GM12878 (cell line): ENCODE results near the gene SMARCE1. TPM values are rescaled to one million over a fixed set of nuclear protein-coding genes. Genes with fewer than 3 reads are reported as not detected.
A peak's percentile ranks its signal among the peaks of the same experiment; 100 is the strongest.

Experiments
- FOXM1 ChIP-seq: IDR thresholded peaks from 2 replicates; pipeline ENCODE4 v1.6.1; 2012; ENCODE audit warnings: low read depth, mild to moderate bottlenecking, inconsistent platforms, low read length, moderate library complexity
- HDAC6 ChIP-seq: fragments of 200-600 bp; sonication (generic); IDR thresholded peaks from one replicate; pipeline ENCODE4 v1.8.0; 2017; ENCODE audit warnings: antibody characterized with exemption; ENCODE audit not compliant: unreplicated experiment
- HDGF ChIP-seq: fragments of 450-650 bp; IDR thresholded peaks from 2 replicates; pipeline ENCODE4 v1.6.1; 2016; ENCODE audit warnings: antibody characterized with exemption
- IRF3 ChIP-seq: fragments of 450-650 bp; IDR thresholded peaks from 2 replicates; pipeline ENCODE4 v1.6.1; 2014; ENCODE audit warnings: mild to moderate bottlenecking
- IRF4 ChIP-seq: IDR thresholded peaks from 2 replicates; pipeline ENCODE4 v1.6.1; 2011; ENCODE audit warnings: low read depth, low read length
- KLF5 ChIP-seq: fragments of 450-650 bp; IDR thresholded peaks from 2 replicates; pipeline ENCODE4 v1.6.1; 2014; ENCODE audit warnings: mild to moderate bottlenecking; ENCODE audit not compliant: partially characterized antibody
- LARP7 ChIP-seq: fragments of 450-650 bp; IDR thresholded peaks from 2 replicates; pipeline ENCODE4 v1.6.1; 2017; ENCODE audit warnings: mild to moderate bottlenecking
- NKRF ChIP-seq: fragments of 450-650 bp; conservative IDR thresholded peaks from 2 replicates; pipeline ENCODE4 v1.6.1; 2017; ENCODE audit warnings: mild to moderate bottlenecking, moderate library complexity
- NR2F1 ChIP-seq: fragments of 450-650 bp; conservative IDR thresholded peaks from 2 replicates; pipeline ENCODE4 v1.6.1; 2017; ENCODE audit warnings: mild to moderate bottlenecking
- RAD21 ChIP-seq: IDR thresholded peaks from 2 replicates; pipeline ENCODE4 v1.6.1; 2011; ENCODE audit warnings: mild to moderate bottlenecking, low read depth, low read length, moderate library complexity; ENCODE audit not compliant: insufficient read depth
- SIN3A ChIP-seq: IDR thresholded peaks from 2 replicates; pipeline ENCODE4 v1.6.1; 2012; ENCODE audit warnings: low read depth, low read length, improper control_type of control experiment
- SMAD1 ChIP-seq: fragments of 450-650 bp; IDR thresholded peaks from 2 replicates; pipeline ENCODE4 v1.6.1; 2018; ENCODE audit warnings: mild to moderate bottlenecking, low read depth; ENCODE audit not compliant: partially characterized antibody
- SMARCA5 ChIP-seq: fragments of 450-650 bp; IDR thresholded peaks from 2 replicates; pipeline ENCODE4 v1.6.1; 2017; ENCODE audit warnings: mild to moderate bottlenecking
- USF2 ChIP-seq: IDR thresholded peaks from 2 replicates; pipeline ENCODE4 v1.6.1; 2011; ENCODE audit warnings: low read depth, low read length, improper control_type of control experiment, borderline replicate concordance
- YY1 ChIP-seq: IDR thresholded peaks from 2 replicates; pipeline ENCODE4 v1.6.1; 2011; ENCODE audit warnings: low read depth, mild to moderate bottlenecking, low read length
- ZNF592 ChIP-seq: fragments of 450-650 bp; IDR thresholded peaks from 2 replicates; pipeline ENCODE4 v1.6.1; 2017; ENCODE audit warnings: mild to moderate bottlenecking, moderate library complexity
- polyA plus RNA-seq, 11 experiments: library from polyadenylated mRNA; depleted of rRNA in 4 of 11; unstranded in 6 of 11; stranded (reverse) in 5 of 11; fragments of >200 nt; fragmentation: Nextera tagmentation in 4 of 11; fragmentation: Illumina TruSeq in 1 of 11; extraction: Ambion mirVana in 4 of 11; extraction: Trizol in 1 of 11; gene quantifications; 1 replicate in 1 of 11; 2 replicates in 10 of 11; pipeline versions ENCODE4 v1.2.1 to v1.2.3, GENCODE V29; 2011 to 2016; ENCODE audit warnings: inconsistent platforms in 2 of 11, missing spikeins in 2 of 11, low read depth in 1 of 11
- total RNA-seq, 4 experiments: library from RNA; depleted of rRNA in 3 of 4; stranded (reverse); fragments of >200 nt in 3 of 4; fragmentation: Illumina TruSeq in 1 of 4; extraction: Trizol in 1 of 4; gene quantifications; 2 replicates each; pipeline versions ENCODE4 v1.2.1 to v1.2.3, GENCODE V29; 2013 to 2021

The SMARCE1 gene
- total and polyA plus RNA-seq, 10 of the 15 experiments (the other 5 are each of a cell fraction or from before 2014, with no cell fraction given) = 87.9 to 191 (median 132) TPM

- TF ChIP-seq SMARCA5 = peak; percentile 86; the same call in 1 of the 2 replicates
- no peak for TF ChIP-seq HDAC6
- TF ChIP-seq SMAD1 = no peak
- TF ChIP-seq KLF5 = no peak
- peak; percentile 69; the same call in 1 of the 2 replicates for TF ChIP-seq LARP7
- TF ChIP-seq ZNF592 = no peak
- TF ChIP-seq HDGF = 0 out of 2 replicates have a peak, but pooled peaks have one; percentile 16
- TF ChIP-seq FOXM1 = no peak
- 0 out of 2 replicates have a peak, but pooled peaks have one; percentile 44 for TF ChIP-seq NKRF
- no peak for TF ChIP-seq RAD21
- TF ChIP-seq IRF3 = no peak
- no peak; the same call in 1 of the 2 replicates for TF ChIP-seq SIN3A
- TF ChIP-seq USF2 = no peak
- TF ChIP-seq YY1 = no peak
- no peak for TF ChIP-seq IRF4
- TF ChIP-seq NR2F1 = no peak
Measured at GRCh38 chr17:40598301-40598618, 49.4 kb downstream of the SMARCE1 start (continued).
